Gastrocnemius medialis (tissue), 4 donors: ENCODE results near the gene TRIM41. TPM values are rescaled to one million over a fixed set of nuclear protein-coding genes. Genes with fewer than 3 reads are reported as not detected.

ENCODE experiments used
- ATAC-seq, 2 donors: fragments of 150-250 bp; one replicate each; pipeline ENCODE4 v1.9.1; 2016
- DNase-seq, 2 donors: peaks; one replicate each; pipeline ENCODE4 v3.0.0-alpha.2; 2019
- H3K27ac ChIP-seq, 4 donors: fragments of 200-600 bp; sonication (generic); 1 replicate in 1 of 4; 2 replicates in 3 of 4; pipeline ENCODE4 v1.5.1; 2016 to 2018; ENCODE audit warnings: mild to moderate bottlenecking in 2 of 4, moderate library complexity in 1 of 4
- H3K27me3 ChIP-seq, 3 donors: fragments of 200-600 bp; sonication (generic) in 2 of 3; 1 replicate in 1 of 3; 2 replicates in 2 of 3; pipeline versions ENCODE4 v1.5.1 to v1.6.0; 2016 to 2019; ENCODE audit warnings: mild to moderate bottlenecking in 1 of 3, moderate library complexity in 1 of 3
- H3K36me3 ChIP-seq, 2 donors: fragments of 200-600 bp; sonication (generic) in 1 of 2; one replicate each; pipeline ENCODE4 v1.5.1; 2017 to 2018
- H3K4me1 ChIP-seq, 2 donors: fragments of 200-600 bp; sonication (generic) in 1 of 2; one replicate each; pipeline ENCODE4 v1.5.1; 2016 to 2017; ENCODE audit warnings: mild to moderate bottlenecking in 2 of 2
- H3K4me3 ChIP-seq, 4 donors: fragments of 200-600 bp; sonication (generic) in 3 of 4; 1 replicate in 1 of 4; 2 replicates in 3 of 4; pipeline ENCODE4 v1.5.1; 2016 to 2019; ENCODE audit warnings: mild to moderate bottlenecking in 2 of 4
- H3K9me3 ChIP-seq, 3 donors: fragments of 200-600 bp; sonication (generic) in 2 of 3; 1 replicate in 1 of 3; 2 replicates in 2 of 3; pipeline ENCODE4 v1.5.1; 2016 to 2019
- CTCF ChIP-seq, 5 experiments: fragments of 450-650 bp in 3 of 5; fragments of 200-600 bp in 2 of 5; sonication (generic) in 2 of 5; IDR thresholded peaks in 4 of 5; conservative IDR thresholded peaks in 1 of 5; 1 replicate in 4 of 5; 2 replicates in 1 of 5; pipeline ENCODE4 v1.5.1; 2016 to 2019; ENCODE audit warnings: antibody characterized with exemption in 5 of 5, mild to moderate bottlenecking in 3 of 5, moderate library complexity in 3 of 5
- POLR2A ChIP-seq, 2 donors: fragments of 450-650 bp; IDR thresholded peaks; one replicate each; pipeline ENCODE4 v1.6.1; 2017; ENCODE audit warnings: antibody characterized with exemption in 2 of 2, mild to moderate bottlenecking in 2 of 2, moderate library complexity in 2 of 2
- in situ Hi-C, 4 donors: fragments of 200-750 bp; cut with MboI; loops; one replicate each; pipeline versions ENCODE4 v1.15.0 to v1.8.0; 2017; ENCODE audit warnings: low sequenced_read_pairs in 4 of 4
- intact Hi-C: fragments of 100-400 bp; cut with DNase I; formaldehyde crosslinking; loops from one replicate; pipeline ENCODE4 v1.15.1; 2023; ENCODE audit warnings: low total_unique reads
- total RNA-seq, 4 donors: library from RNA; depleted of rRNA; stranded (reverse); fragments of >200 nt; gene quantifications; one replicate each; pipeline versions ENCODE4 v1.1.0 to v1.2.3, GENCODE V29; 2016

Gene TRIM41
- total RNA-seq, 4 donors from 2014 or later = 15.6 to 23.5 (median 21.6) TPM

GRCh38 chr5:181181650-181182565, 41.2 kb upstream of the TRIM41 start:
- Histone ChIP-seq H3K9me3 (no peaks in the 10 kb centered on the region), H3K4me3 (no peak overlapping the region), H3K27me3 (no peaks in the 10 kb centered on the region), H3K4me1 (peaks cover 4 to 7% of the 10 kb centered on the region in 2 donors), H3K27ac (peak overlapping the region in 3 of 4 donors; percentile 28 to 48 (median 41)), H3K36me3 (no peaks in the 10 kb centered on the region)
- peak; percentile 88 to 89 for ATAC-seq
- TF ChIP-seq CTCF (IDR thresholded peaks at IDR 0.05 in 4 of 5, conservative IDR thresholded peaks at IDR 0.05 in 1 of 5) (peak; percentile 76 to 88 (median 79)), POLR2A (IDR thresholded peaks at IDR 0.05) (no peak)
- DNase-seq = peak in 1 of 2 donors; percentile 70
- intact Hi-C loops (loop anchor here (1.0 to 10.0 kb wide), 3 partner anchors 79 to 317 kb away; partner anchors contain the start of genes TRIM52 and ZFP62), in situ Hi-C loops (loop anchor here in 2 of 4 donors (10.0 kb wide), 1 partner anchor 83 kb away; the partner anchor contains the start of gene TRIM52 (in 2 of the 2))

- in situ Hi-C loops (loop anchor here in 2 of 4 donors (10.0 kb wide), 1 partner anchor 82 kb away; the partner anchor contains the start of gene TRIM52 (in 2 of the 2)), intact Hi-C loops (loop anchor here (1.0 to 10.0 kb wide), 3 partner anchors 79 to 318 kb away; partner anchors contain the start of genes TRIM52 and ZFP62)
- Histone ChIP-seq H3K36me3 (no peaks in the 10 kb centered on the region), H3K4me1 (peaks cover 5 to 7% of the 10 kb centered on the region in 2 donors), H3K4me3 (no peak overlapping the region), H3K27me3 (no peaks in the 10 kb centered on the region), H3K9me3 (no peaks in the 10 kb centered on the region), H3K27ac (peak overlapping the region in 3 of 4 donors; percentile 28 to 48 (median 41))
- no peak for DNase-seq
- no peak for ATAC-seq
- no peak for TF ChIP-seq CTCF (IDR thresholded peaks at IDR 0.05 in 4 of 5, conservative IDR thresholded peaks at IDR 0.05 in 1 of 5)
- TF ChIP-seq POLR2A (IDR thresholded peaks at IDR 0.05) = no peak
These were observed 40.4 kb upstream of the TRIM41 start for GRCh38 chr5:181182651-181183050.

- DNase-seq = no peak
- no peak for TF ChIP-seq POLR2A (IDR thresholded peaks at IDR 0.05)
- Histone ChIP-seq H3K4me1 (peaks cover 7 to 10% of the 10 kb centered on the region in 2 donors), H3K9me3 (no peaks in the 10 kb centered on the region), H3K27ac (peak overlapping the region in 2 of 4 donors; percentile 32 to 70), H3K4me3 (peak overlapping the region; percentile 47 to 76 (median 60)), H3K27me3 (no peaks in the 10 kb centered on the region), H3K36me3 (no peaks in the 10 kb centered on the region)
- intact Hi-C loops (loop anchor here (5.0 to 10.0 kb wide), 2 partner anchors 97 to 320 kb away; partner anchors contain the start of gene ZFP62), in situ Hi-C loops (loop anchor here in 2 of 4 donors (10.0 kb wide), 1 partner anchor 80 kb away; the partner anchor contains the start of gene TRIM52 (in 2 of the 2))
- no peak for ATAC-seq
These were observed 38.2 kb upstream of the TRIM41 start for GRCh38 chr5:181184845-181185216.

- no peak overlapping the region for H3K27ac ChIP-seq
- no peak for ATAC-seq
- H3K4me1 ChIP-seq = peaks cover 7 to 12% of the 10 kb centered on the region in 2 donors
- TF ChIP-seq CTCF (IDR thresholded peaks at IDR 0.05 in 4 of 5, conservative IDR thresholded peaks at IDR 0.05 in 1 of 5) (no peak), POLR2A (IDR thresholded peaks at IDR 0.05) (no peak)
- in situ Hi-C loops = loop anchor here in 2 of 4 donors (10.0 kb wide), 1 partner anchor 79 kb away; the partner anchor contains the start of gene TRIM52 (in 2 of the 2)
- intact Hi-C loops = loop anchor here (10.0 kb wide), 1 partner anchor 321 kb away; the partner anchor contains the start of gene ZFP62
- H3K27me3 ChIP-seq = no peaks in the 10 kb centered on the region
- H3K4me3 ChIP-seq = no peak overlapping the region
- H3K36me3 ChIP-seq = no peaks in the 10 kb centered on the region
- no peaks in the 10 kb centered on the region for H3K9me3 ChIP-seq
- DNase-seq = no peak
These were observed 37.5 kb upstream of the TRIM41 start for GRCh38 chr5:181185560-181185959.
